OCI-LY1 (cell line): ENCODE data around the gene SLC5A12.

Source experiments
- EZH2 ChIP-seq: fragments of 200-600 bp; sonication (generic), shearing (Covaris generic); IDR thresholded peaks from 2 replicates; pipeline ENCODE4 v1.8.0; 2017; ENCODE audit warnings: borderline replicate concordance, mixed run types, mild to moderate bottlenecking, antibody characterized with exemption, low read length, moderate library complexity, mixed read lengths
- TF ChIP-seq, protein P1 (sequence below): fragments of 200-600 bp; sonication (generic), shearing (Covaris generic); IDR thresholded peaks from 2 replicates; pipeline ENCODE4 v1.5.1; 2017; ENCODE audit warnings: mild to moderate bottlenecking, antibody characterized with exemption, low read length, moderate library complexity, mixed read lengths

- TF ChIP-seq, protein P1, sequence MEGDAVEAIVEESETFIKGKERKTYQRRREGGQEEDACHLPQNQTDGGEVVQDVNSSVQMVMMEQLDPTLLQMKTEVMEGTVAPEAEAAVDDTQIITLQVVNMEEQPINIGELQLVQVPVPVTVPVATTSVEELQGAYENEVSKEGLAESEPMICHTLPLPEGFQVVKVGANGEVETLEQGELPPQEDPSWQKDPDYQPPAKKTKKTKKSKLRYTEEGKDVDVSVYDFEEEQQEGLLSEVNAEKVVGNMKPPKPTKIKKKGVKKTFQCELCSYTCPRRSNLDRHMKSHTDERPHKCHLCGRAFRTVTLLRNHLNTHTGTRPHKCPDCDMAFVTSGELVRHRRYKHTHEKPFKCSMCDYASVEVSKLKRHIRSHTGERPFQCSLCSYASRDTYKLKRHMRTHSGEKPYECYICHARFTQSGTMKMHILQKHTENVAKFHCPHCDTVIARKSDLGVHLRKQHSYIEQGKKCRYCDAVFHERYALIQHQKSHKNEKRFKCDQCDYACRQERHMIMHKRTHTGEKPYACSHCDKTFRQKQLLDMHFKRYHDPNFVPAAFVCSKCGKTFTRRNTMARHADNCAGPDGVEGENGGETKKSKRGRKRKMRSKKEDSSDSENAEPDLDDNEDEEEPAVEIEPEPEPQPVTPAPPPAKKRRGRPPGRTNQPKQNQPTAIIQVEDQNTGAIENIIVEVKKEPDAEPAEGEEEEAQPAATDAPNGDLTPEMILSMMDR, result no peak
- no peak for TF ChIP-seq EZH2
These were observed 19.2 kb upstream of the SLC5A12 start for GRCh38 chr11:26741036-26741435.
